HG03135 (cell line): ENCODE data around the gene AHRR.

Source experiments
- ATAC-seq: cut with Tn5 transposase; IDR thresholded peaks from one replicate; pipeline ENCODE4 v1.9.1; 2021; ENCODE audit warnings: mild to moderate bottlenecking, moderate library complexity; ENCODE audit not compliant: unreplicated experiment

Gene AHRR

GRCh38 chr5:453725-454481 is 132.4 kb downstream of the AHRR start:
- ATAC-seq: no peak

DNA sequence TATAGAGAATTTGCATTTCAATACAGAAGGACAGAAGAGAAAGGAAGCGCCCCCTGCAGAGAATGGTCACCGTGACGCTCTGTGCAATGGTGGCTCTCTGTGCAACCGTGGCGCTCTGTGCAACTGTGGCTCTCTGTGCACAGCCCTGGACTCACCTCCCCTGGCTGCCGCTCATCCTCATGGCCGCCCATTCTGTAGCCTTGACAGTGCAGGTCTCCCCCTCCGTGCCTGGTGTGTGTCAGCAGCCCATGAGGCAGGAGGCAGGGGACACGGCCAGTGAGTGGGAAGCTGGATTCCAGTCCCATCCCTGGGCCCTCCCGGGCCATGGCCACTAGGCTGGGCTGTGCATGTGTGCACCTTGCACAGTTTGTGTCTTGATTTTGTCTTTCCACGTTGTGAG is 133.4 kb downstream of the AHRR start:
- ATAC-seq: no peak

DNA sequence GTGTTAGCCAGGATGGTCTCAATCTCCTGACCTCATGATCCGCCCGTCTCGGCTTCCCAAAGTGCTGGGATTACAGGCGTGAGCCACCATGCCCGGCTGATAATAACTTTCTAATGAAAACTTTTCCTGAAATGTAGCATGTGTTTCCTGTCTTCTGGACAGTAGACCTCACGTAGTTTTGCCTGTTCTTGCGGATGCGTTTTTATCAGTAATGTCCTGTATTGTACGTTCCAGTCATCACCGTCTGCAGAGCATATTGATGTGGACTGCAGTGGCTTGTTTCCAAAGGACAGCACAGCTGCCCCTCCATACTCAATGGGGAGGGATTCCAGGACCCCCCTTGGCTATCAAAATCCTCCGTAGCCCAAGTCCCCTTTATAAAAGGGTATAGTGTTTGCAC is 134.3 kb downstream of the AHRR start:
- no peak for ATAC-seq

GRCh38 chr5:456351-457194 is 135.1 kb downstream of the AHRR start:
- no peak for ATAC-seq

- no peak for ATAC-seq
These were observed 135.9 kb downstream of the AHRR start for GRCh38 chr5:457195-457961.

DNA sequence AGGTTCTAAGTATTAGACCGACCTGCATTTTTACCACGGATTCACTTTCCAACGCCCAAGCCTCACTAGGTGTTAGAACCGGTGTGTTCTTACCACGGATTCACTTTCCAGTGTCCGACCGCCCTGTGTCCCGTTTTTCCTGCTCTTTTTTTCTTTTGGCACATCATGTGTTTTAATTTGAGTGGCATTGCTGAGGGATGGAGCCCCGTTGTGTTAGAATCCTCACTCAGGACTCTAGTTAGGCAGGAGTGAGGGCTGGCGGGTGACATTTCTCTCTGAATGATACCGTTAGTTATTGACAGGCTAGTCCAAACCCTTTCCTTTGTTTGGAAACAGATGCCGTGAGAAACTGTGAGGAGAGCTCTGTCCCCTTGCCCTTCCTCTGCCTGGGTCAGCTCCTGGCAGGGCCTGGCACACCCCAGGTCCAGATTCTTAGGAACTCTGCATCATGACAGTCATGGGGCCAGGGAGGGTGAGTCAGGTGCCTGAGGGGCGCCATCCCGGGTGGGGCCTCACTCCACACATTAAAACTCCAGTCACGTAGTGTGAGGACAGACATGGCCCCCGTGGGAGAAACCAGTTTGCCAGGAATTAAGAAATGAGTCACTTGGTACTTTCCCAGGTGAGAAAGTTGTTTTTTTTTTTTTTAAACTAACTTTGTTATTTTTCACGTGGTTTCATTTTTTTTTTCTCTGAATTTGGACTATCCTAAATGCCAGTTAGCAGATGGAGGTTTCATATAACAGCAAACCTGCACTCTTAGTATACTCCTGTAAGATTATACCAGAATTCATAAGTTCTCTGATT is 137.2 kb downstream of the AHRR start:
- peak; percentile 46 for ATAC-seq

- no peak for ATAC-seq
These were observed 138.2 kb downstream of the AHRR start for GRCh38 chr5:459562-460272.

- no peak for ATAC-seq
These were observed 138.7 kb downstream of the AHRR start for GRCh38 chr5:460273-460625.

DNA sequence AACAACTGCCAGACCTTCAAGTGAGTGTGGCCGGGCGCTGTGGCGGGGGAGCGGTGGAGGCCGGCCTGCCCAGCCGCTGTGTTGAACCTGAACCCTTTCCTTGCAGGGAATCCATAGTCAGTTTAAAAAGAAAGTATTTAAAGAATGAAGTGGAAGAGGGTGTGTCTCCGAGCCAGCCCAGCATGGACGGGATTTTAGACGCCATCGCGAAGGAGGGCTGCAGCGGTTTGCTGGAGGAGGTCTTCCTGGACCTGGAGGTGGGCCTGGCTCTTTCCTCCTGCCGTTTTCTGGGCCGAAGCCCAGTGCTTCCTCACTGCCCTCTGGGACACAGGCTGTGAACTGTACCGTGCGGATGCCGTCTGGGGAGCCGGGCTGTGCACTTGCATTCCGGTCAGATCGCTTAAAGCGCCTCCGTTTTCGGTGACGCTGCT is 140.6 kb downstream of the AHRR start:
- no peak for ATAC-seq

DNA sequence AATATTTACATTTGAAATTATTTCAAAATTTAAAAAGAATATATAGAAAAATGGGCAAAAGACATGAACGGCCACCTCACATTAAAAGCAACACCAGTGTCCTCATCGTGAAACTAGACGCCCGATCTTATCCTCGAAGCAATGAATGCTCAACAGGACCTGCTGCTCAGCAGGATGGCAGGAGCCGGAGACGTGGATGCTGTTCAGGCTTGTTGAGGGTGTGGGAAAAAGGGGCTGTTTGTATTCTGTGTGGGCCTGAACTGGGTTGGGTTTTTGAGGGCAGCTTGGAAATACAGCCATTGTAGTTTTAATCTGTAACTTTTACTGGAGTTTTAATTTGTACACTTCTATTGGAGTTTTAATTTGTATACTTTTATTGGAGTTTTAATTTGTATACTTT is 141.8 kb downstream of the AHRR start:
- no peak for ATAC-seq

DNA sequence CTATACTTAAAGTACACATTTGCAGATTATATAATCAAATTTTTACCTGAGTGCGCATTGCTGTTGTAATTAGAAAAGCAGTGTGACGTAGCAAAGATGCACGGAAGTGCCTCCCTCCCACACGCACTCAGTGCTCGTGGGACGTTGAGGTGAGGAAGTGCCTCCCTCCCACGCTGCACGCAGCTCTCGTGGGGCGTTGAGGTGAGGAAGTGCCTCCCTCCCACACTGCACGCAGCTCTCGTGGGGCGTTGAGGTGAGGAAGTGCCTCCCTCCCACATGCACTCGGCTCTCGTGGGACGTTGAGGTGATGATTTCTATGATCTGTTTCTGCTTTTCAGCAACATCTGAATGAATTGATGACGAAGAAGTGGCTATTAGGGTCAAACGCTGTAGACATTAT is 142.4 kb downstream of the AHRR start:
- no peak for ATAC-seq

- no peak for ATAC-seq
These were observed 142.9 kb downstream of the AHRR start for GRCh38 chr5:464446-464842.

GRCh38 chr5:464843-465590 is 143.5 kb downstream of the AHRR start:
- no peak for ATAC-seq

DNA sequence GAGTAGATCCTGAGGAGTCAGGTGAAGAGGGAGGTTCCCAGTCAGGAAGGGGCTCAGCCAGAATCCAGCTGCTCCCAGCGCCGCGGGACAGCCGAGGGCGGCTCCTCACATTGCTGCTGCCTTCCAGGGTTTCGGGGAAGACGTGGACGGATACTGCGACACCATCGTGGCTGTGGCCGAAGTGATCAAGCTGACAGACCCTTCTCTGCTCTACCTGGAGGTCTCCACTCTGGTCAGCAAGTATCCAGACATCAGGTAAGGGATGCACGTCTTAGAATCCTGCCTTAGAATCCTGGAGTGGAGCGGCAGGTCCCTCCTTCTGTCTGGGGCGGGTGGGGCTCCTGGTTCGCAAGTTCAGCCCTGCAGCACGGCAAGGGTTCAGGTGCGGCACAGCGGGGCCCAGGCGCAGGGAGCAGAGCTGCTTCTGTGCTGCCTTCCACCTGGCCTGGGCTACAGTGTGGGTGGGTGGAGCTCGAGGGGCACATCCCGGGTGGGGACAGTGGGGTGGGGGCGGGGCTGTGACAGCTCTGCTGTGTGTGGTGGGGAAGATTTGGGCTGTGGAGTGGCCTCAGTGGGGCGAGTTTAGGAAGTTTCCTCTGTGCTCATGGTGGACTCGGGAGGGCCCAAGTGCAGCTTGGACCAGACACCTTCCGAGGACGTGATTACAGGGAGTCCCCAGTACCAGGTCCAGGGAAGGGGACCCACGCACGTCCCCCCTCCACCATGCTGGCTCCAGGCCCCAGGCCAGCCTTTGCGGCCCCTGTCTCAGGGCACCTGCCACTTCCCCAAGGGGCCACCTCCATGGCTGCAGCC is 144.3 kb downstream of the AHRR start:
- no peak for ATAC-seq

- no peak for ATAC-seq
These were observed 145.3 kb downstream of the AHRR start for GRCh38 chr5:466661-467310.

- ATAC-seq: no peak
These were observed 146.9 kb downstream of the AHRR start for GRCh38 chr5:468401-468800.

DNA sequence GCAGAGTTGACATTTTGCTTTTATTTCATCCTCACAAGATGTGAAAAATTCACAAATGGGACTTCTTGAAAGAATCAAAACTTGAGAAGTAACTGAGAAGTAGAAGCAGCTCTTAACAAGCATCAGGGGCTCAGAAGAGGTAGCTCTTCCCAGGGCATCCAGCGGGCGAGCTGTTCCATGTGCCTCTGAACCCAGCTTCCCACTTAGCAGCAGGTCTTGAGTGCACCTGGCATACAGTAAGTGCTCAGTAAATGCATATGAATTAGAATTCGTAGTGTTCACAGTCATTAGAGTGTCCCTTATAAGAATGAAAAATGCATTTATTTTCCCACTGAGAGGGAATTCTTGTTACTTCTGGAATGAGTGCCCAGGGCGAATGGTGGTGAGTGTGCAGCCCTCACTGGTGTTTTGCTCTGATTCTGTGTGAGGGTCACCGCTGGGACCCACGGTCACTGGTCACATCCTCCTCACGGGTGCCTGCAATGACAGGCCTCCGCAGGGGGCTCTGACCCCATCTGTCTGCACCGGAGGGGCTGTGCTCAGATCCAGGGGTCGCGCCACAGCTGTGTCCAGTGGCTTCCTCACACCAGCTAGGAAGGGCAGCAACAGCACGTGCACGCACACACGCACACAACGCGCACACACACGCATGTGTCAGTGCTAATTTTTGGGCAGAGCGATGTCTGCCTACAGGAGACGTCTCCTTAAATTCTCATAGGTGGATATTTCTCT is 148.4 kb downstream of the AHRR start:
- no peak for ATAC-seq
